Neuronal stem cell (in vitro differentiated cells): Measurements from ENCODE around the gene CERS1.

Source experiments
- DNase-seq: peaks from one replicate; pipeline ENCODE4 v3.0.0-alpha.2; 2013; ENCODE audit warnings: low spot score
- H2AFZ ChIP-seq: one replicate; pipeline ENCODE4 v1.6.1; 2013; ENCODE audit warnings: mild to moderate bottlenecking, low read length, inconsistent platforms
- H2AK5ac ChIP-seq: 2 replicates; pipeline ENCODE4 v1.6.1; 2013; ENCODE audit warnings: low read depth, mild to moderate bottlenecking, inconsistent platforms, low read length, moderate library complexity, mixed read lengths
- H2BK120ac ChIP-seq: 2 replicates; pipeline ENCODE4 v1.6.1; 2013; ENCODE audit warnings: low read depth, mild to moderate bottlenecking, inconsistent platforms, low read length, moderate library complexity, mixed read lengths
- H2BK12ac ChIP-seq: one replicate; pipeline ENCODE4 v1.6.1; 2013; ENCODE audit warnings: low read length, inconsistent platforms
- H2BK15ac ChIP-seq: 2 replicates; pipeline ENCODE4 v1.6.1; 2013; ENCODE audit warnings: mild to moderate bottlenecking, low read length, inconsistent platforms, mixed read lengths
- H2BK5ac ChIP-seq: one replicate; pipeline ENCODE4 v1.6.1; 2013; ENCODE audit warnings: inconsistent platforms, mild to moderate bottlenecking, low read length, moderate library complexity
- H3K14ac ChIP-seq: one replicate; pipeline ENCODE4 v1.6.1; 2013; ENCODE audit warnings: low read length, inconsistent platforms
- H3K18ac ChIP-seq: 2 replicates; pipeline ENCODE4 v1.6.1; 2013; ENCODE audit warnings: low read length, inconsistent platforms
- H3K23ac ChIP-seq: 2 replicates; pipeline ENCODE4 v1.6.1; 2013; ENCODE audit warnings: low read depth, mild to moderate bottlenecking, mixed read lengths, low read length, inconsistent platforms; ENCODE audit not compliant: poor library complexity
- H3K27ac ChIP-seq: replicated peaks from 3 replicates; pipeline ENCODE4 v1.5.1; 2013; ENCODE audit warnings: low read length, inconsistent platforms
- H3K27me3 ChIP-seq, 3 experiments: 2 replicates each; pipeline ENCODE4 v1.6.1; 2013; ENCODE audit warnings: low read length in 3 of 3, mild to moderate bottlenecking in 2 of 3, inconsistent platforms in 1 of 3, low read depth in 1 of 3, mixed read lengths in 1 of 3, moderate library complexity in 1 of 3; ENCODE audit not compliant: control insufficient read depth in 3 of 3, insufficient read depth in 3 of 3
- H3K36me3 ChIP-seq, 2 donors: replicated peaks in 1 of 2; 2 replicates each; pipeline ENCODE4 v1.6.1; 2013; ENCODE audit warnings: low read length in 2 of 2; ENCODE audit not compliant: control insufficient read depth in 2 of 2, insufficient read depth in 2 of 2
- H3K4ac ChIP-seq: 2 replicates; pipeline ENCODE4 v1.6.1; 2013; ENCODE audit warnings: inconsistent platforms, mild to moderate bottlenecking, low read length, moderate library complexity
- H3K4me1 ChIP-seq, 2 donors: 1 replicate in 1 of 2; 2 replicates in 1 of 2; pipeline ENCODE4 v1.6.1; 2013; ENCODE audit warnings: low read length in 2 of 2, low read depth in 1 of 2; ENCODE audit not compliant: control insufficient read depth in 2 of 2, insufficient read depth in 1 of 2
- H3K4me2 ChIP-seq: one replicate; pipeline ENCODE4 v1.6.1; 2013; ENCODE audit warnings: mild to moderate bottlenecking, low read length, inconsistent platforms; ENCODE audit not compliant: insufficient read depth, poor library complexity, severe bottlenecking
- H3K4me3 ChIP-seq, 2 donors: 2 replicates each; pipeline ENCODE4 v1.5.1; 2013; ENCODE audit warnings: low read length in 2 of 2, mild to moderate bottlenecking in 2 of 2, inconsistent platforms in 1 of 2, moderate library complexity in 1 of 2
- H3K79me1 ChIP-seq: one replicate; pipeline ENCODE4 v1.6.1; 2013; ENCODE audit warnings: low read depth, mild to moderate bottlenecking, inconsistent platforms, low read length, moderate library complexity
- H3K9ac ChIP-seq: one replicate; pipeline ENCODE4 v1.6.1; 2013; ENCODE audit warnings: mild to moderate bottlenecking, low read depth, low read length, inconsistent platforms; ENCODE audit not compliant: poor library complexity
- H3K9me3 ChIP-seq, 2 donors: replicated peaks in 1 of 2; 2 replicates each; pipeline versions ENCODE3 to v1.6.1; 2013; ENCODE audit warnings: low read length in 2 of 2, mild to moderate bottlenecking in 2 of 2, inconsistent platforms in 1 of 2, low read depth in 1 of 2, mixed read lengths in 1 of 2, moderate library complexity in 1 of 2; ENCODE audit not compliant: control insufficient read depth in 2 of 2, insufficient read depth in 1 of 2
- H4K8ac ChIP-seq: one replicate; pipeline ENCODE4 v1.6.1; 2013; ENCODE audit warnings: low read depth, mild to moderate bottlenecking, inconsistent platforms, low read length, moderate library complexity
- H4K91ac ChIP-seq: one replicate; pipeline ENCODE4 v1.6.1; 2013; ENCODE audit warnings: low read length, low read depth, mild to moderate bottlenecking, inconsistent platforms; ENCODE audit not compliant: poor library complexity
- WGBS, 2 donors: extraction: QIAGEN DNeasy Blood & Tissue Kit; methylation state at CpG; one replicate each; pipeline ENCODE4 v1.1.7; 2013; ENCODE audit warnings: missing lambda C conversion rate in 2 of 2, mixed read lengths in 1 of 2; ENCODE audit not compliant: insufficient read length in 2 of 2, insufficient replicate concordance in 1 of 2; ENCODE audit errors: extremely low coverage in 2 of 2; 5-methylcytosine and 5-hydroxymethylcytosine counted together

The CERS1 gene

GRCh38 chr19:18941628-18942354 is 45.8 kb upstream of the CERS1 start:
- no peak overlapping the region for H2BK5ac ChIP-seq
- H3K18ac ChIP-seq = peak overlapping the region; percentile 12
- H3K27ac ChIP-seq = peak overlapping the region; percentile 19

GRCh38 chr19:18940769-18941627 is 45.0 kb upstream of the CERS1 start, which contains the start of gene HOMER3:
Gene HOMER3 (minus strand): TSS chr19:18941217. CDS start chr19:18938982, 2,235 bp downstream.
- Histone ChIP-seq H3K4me1 (peaks cover 11 to 12% of the 10 kb centered on the region in 2 donors), H3K4me2 (peak within 1 kb of the TSS; percentile 51), H3K23ac (peak within 1 kb of the TSS; percentile 89), H3K4ac (peak within 1 kb of the TSS; percentile 86), H4K91ac (no peak within 1 kb of the TSS), H3K9me3 (no peaks in the 10 kb centered on the region), H2AK5ac (peak within 1 kb of the TSS; percentile 97), H2BK15ac (peak within 1 kb of the TSS; percentile 99), H3K27me3 (no peaks in the 10 kb centered on the region), H4K8ac (no peak within 1 kb of the TSS), H2AFZ (peak within 1 kb of the TSS; percentile 87), H3K79me1 (peaks cover 10% of the 10 kb centered on the region), H2BK5ac (peak within 1 kb of the TSS; percentile 93), H2BK12ac (no peak within 1 kb of the TSS), H3K14ac (peak within 1 kb of the TSS; percentile 98), H3K36me3 (peaks cover 12 to 28% of the 10 kb centered on the region in 2 donors), H3K18ac (peak within 1 kb of the TSS; percentile 100), H3K27ac (peak within 1 kb of the TSS; percentile 70), H2BK120ac (peak within 1 kb of the TSS; percentile 44), H3K4me3 (peak within 1 kb of the TSS; percentile 94 to 97), H3K9ac (peak within 1 kb of the TSS; percentile 92)
- DNase-seq = peak; percentile 81
- no CpG with 5 or more reads among the region's 81 CpGs for WGBS, 2 donors

More at GRCh38 chr19:18941628-18942354, 45.8 kb upstream of the CERS1 start:
- H2AK5ac ChIP-seq = no peak overlapping the region
- WGBS, 2 donors = no CpG with 5 or more reads among the region's 18 CpGs
- no peak overlapping the region for H4K91ac ChIP-seq
- peak overlapping the region; percentile 13 to 70 for H3K4me3 ChIP-seq
- no peaks in the 10 kb centered on the region for H3K9me3 ChIP-seq
- peaks cover 12 to 35% of the 10 kb centered on the region in 2 donors for H3K36me3 ChIP-seq
- DNase-seq = no peak
- H2BK120ac ChIP-seq = no peak overlapping the region
- no peak overlapping the region for H4K8ac ChIP-seq
- H3K23ac ChIP-seq = peak overlapping the region; percentile 89
- H3K79me1 ChIP-seq = peaks cover 10% of the 10 kb centered on the region
- no peaks in the 10 kb centered on the region for H3K27me3 ChIP-seq
- H2BK15ac ChIP-seq = no peak overlapping the region
- H3K4me1 ChIP-seq = peaks cover 11 to 12% of the 10 kb centered on the region in 2 donors
- no peak overlapping the region for H3K4ac ChIP-seq
- peak overlapping the region; percentile 43 for H3K4me2 ChIP-seq
- H2BK12ac ChIP-seq = no peak overlapping the region
- no peak overlapping the region for H3K14ac ChIP-seq
- H3K9ac ChIP-seq = peak overlapping the region; percentile 53
- H2AFZ ChIP-seq = peak overlapping the region; percentile 16

- H3K27ac ChIP-seq = peak overlapping the region; percentile 70
These were observed 44.2 kb upstream of the CERS1 start for GRCh38 chr19:18939922-18940768.

More at GRCh38 chr19:18939922-18940768, 44.2 kb upstream of the CERS1 start:
- peak overlapping the region; percentile 87 for H2AFZ ChIP-seq
- peak overlapping the region; percentile 92 for H3K9ac ChIP-seq
- peak overlapping the region; percentile 86 for H3K4ac ChIP-seq
- H2BK12ac ChIP-seq = no peak overlapping the region
- peak; percentile 80 for DNase-seq
- no peak overlapping the region for H4K8ac ChIP-seq
- H2BK120ac ChIP-seq = peak overlapping the region; percentile 44
- no CpG with 5 or more reads among the region's 47 CpGs for WGBS, 2 donors
- peak overlapping the region; percentile 97 for H2AK5ac ChIP-seq
- no peaks in the 10 kb centered on the region for H3K27me3 ChIP-seq
- H3K23ac ChIP-seq = no peak overlapping the region
- H2BK15ac ChIP-seq = peak overlapping the region; percentile 99
- peaks cover 11 to 12% of the 10 kb centered on the region in 2 donors for H3K4me1 ChIP-seq
- H3K36me3 ChIP-seq = peaks cover 10 to 36% of the 10 kb centered on the region in 2 donors
- H3K4me2 ChIP-seq = peak overlapping the region; percentile 61
- H3K9me3 ChIP-seq = no peaks in the 10 kb centered on the region
- peak overlapping the region; percentile 94 to 97 for H3K4me3 ChIP-seq
- no peak overlapping the region for H4K91ac ChIP-seq
- H2BK5ac ChIP-seq = peak overlapping the region; percentile 93
- H3K14ac ChIP-seq = peak overlapping the region; percentile 2
- peak overlapping the region; percentile 100 for H3K18ac ChIP-seq
- H3K79me1 ChIP-seq = peaks cover 10% of the 10 kb centered on the region
